GM12873 (cell line): ENCODE data around the gene GLUD1.

ENCODE experiments used
- CTCF ChIP-seq: IDR thresholded peaks from 2 replicates; pipeline ENCODE4 v1.5.1; 2012; ENCODE audit warnings: low read depth, mild to moderate bottlenecking, moderate library complexity, low read length, control low read depth; ENCODE audit not compliant: insufficient read depth; ENCODE audit errors: missing control alignments

The GLUD1 gene

GRCh38 chr10:87066865-87067264, 27.8 kb downstream of the GLUD1 start:
- TF ChIP-seq CTCF = no peak

- no peak for TF ChIP-seq CTCF
These were observed 28.5 kb downstream of the GLUD1 start for GRCh38 chr10:87066178-87066577.

- TF ChIP-seq CTCF = no peak
These were observed 30.0 kb downstream of the GLUD1 start for GRCh38 chr10:87064651-87065050.

- no peak for TF ChIP-seq CTCF
These were observed 34.2 kb downstream of the GLUD1 start for GRCh38 chr10:87060280-87060928.

- TF ChIP-seq CTCF = no peak
These were observed 35.2 kb downstream of the GLUD1 start for GRCh38 chr10:87059401-87059800.

GRCh38 chr10:87058171-87058570, 36.5 kb downstream of the GLUD1 start:
- TF ChIP-seq CTCF = no peak

GRCh38 chr10:87054373-87055295, 40.0 kb downstream of the GLUD1 start:
- TF ChIP-seq CTCF = peak; percentile 28
